Measurements from ENCODE around the gene PLSCR4. TPM values are rescaled to one million over a fixed set of nuclear protein-coding genes. Genes with fewer than 3 reads are reported as not detected.

PLSCR4 gene
- total and polyA plus RNA-seq, 4 donors, result 19.5 to 56.4 (median 34.9) TPM

DNA sequence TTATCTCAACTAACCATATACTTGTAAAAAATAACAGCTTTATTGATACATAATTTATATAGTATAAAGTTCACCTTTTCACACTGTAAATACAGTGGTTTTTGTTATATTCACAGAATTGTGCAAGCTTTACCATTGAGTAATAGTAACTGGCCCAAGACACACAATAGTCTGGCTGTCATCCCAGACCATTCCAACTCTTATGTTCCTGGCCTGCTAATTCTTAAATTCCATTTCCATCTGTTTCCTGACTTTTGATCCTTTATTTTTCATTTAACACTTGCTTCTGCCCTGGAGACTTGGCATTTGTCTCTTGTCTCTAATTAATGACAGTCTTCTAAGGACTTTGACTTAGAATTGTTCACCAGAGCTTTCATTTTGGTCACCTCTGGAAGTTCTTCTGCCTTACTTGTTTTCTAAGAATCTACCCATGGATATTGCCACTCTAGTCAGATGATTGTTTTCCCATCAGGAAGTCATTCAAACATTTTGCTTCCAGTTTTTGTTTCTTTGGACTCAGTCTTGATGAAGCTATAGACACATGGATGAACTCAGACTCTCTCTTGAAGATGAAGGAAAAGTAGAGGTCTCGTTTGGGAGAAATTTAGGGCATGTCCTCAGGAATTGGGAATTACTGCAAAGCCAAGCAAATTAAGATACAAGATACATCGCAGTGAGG lies 27.2 kb upstream of the PLSCR4 start:
- DNase-seq (ENCODE audit: low spot score), result no peak
- Histone ChIP-seq H3K4me3 (ENCODE audit: low read depth in 1 of 3, low read length in 3 of 3) (no peak overlapping the region), H3K4me1 (ENCODE audit: control insufficient read depth in 4 of 4, insufficient read depth in 4 of 4, low read length in 3 of 4) (peaks cover 0 to 11% (median 4%) of the 10 kb centered on the region in 4 donors), H3K9me3 (ENCODE audit: control insufficient read depth in 4 of 4, low read length in 3 of 4) (no peaks in the 10 kb centered on the region), H3K27me3 (ENCODE audit: control insufficient read depth in 4 of 4, insufficient read depth in 4 of 4, low read length in 3 of 4) (no peaks in the 10 kb centered on the region), H3K36me3 (ENCODE audit: control insufficient read depth in 4 of 4, insufficient read depth in 3 of 4, low read depth in 1 of 4, low read length in 3 of 4) (no peaks in the 10 kb centered on the region), H3K9ac (ENCODE audit: low read depth in 1 of 2, low read length in 2 of 2) (no peak overlapping the region), H3K27ac (ENCODE audit: low read depth in 1 of 2, low read length in 2 of 2) (no peak overlapping the region)
- 89% methylated on average over 2 of the region's 2 CpGs for WGBS
- TF ChIP-seq HNF4A (conservative IDR thresholded peaks at IDR 0.05) (peak; percentile 54 to 59), TAF1 (conservative IDR thresholded peaks at IDR 0.05) (no peak), JUND (IDR thresholded peaks at IDR 0.05) (peak in 1 of 2 donors; percentile 56), NR2F2 (IDR thresholded peaks at IDR 0.05) (peak; percentile 95), HNF4G (IDR thresholded peaks at IDR 0.05) (peak; percentile 15), SP1 (IDR thresholded peaks at IDR 0.05) (no peak), FOXA1 (IDR thresholded peaks at IDR 0.05) (no peak), GABPA (IDR thresholded peaks at IDR 0.05 in 1 of 2, conservative IDR thresholded peaks at IDR 0.05 in 1 of 2) (no peak), EGR1 (IDR thresholded peaks at IDR 0.05; ENCODE audit: low read depth in 2 of 2) (no peak), YY1 (IDR thresholded peaks at IDR 0.05) (peak; percentile 28), FOXA2 (IDR thresholded peaks at IDR 0.05) (peak; percentile 23), RXRA (IDR thresholded peaks at IDR 0.05) (peak; percentile 48 to 58), RAD21 (IDR thresholded peaks at IDR 0.05) (peak in 1 of 2 donors; percentile 21)
- TF ChIP-seq, protein P1, sequence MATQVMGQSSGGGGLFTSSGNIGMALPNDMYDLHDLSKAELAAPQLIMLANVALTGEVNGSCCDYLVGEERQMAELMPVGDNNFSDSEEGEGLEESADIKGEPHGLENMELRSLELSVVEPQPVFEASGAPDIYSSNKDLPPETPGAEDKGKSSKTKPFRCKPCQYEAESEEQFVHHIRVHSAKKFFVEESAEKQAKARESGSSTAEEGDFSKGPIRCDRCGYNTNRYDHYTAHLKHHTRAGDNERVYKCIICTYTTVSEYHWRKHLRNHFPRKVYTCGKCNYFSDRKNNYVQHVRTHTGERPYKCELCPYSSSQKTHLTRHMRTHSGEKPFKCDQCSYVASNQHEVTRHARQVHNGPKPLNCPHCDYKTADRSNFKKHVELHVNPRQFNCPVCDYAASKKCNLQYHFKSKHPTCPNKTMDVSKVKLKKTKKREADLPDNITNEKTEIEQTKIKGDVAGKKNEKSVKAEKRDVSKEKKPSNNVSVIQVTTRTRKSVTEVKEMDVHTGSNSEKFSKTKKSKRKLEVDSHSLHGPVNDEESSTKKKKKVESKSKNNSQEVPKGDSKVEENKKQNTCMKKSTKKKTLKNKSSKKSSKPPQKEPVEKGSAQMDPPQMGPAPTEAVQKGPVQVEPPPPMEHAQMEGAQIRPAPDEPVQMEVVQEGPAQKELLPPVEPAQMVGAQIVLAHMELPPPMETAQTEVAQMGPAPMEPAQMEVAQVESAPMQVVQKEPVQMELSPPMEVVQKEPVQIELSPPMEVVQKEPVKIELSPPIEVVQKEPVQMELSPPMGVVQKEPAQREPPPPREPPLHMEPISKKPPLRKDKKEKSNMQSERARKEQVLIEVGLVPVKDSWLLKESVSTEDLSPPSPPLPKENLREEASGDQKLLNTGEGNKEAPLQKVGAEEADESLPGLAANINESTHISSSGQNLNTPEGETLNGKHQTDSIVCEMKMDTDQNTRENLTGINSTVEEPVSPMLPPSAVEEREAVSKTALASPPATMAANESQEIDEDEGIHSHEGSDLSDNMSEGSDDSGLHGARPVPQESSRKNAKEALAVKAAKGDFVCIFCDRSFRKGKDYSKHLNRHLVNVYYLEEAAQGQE (IDR thresholded peaks at IDR 0.05), result no peak
- TF ChIP-seq, protein P2, sequence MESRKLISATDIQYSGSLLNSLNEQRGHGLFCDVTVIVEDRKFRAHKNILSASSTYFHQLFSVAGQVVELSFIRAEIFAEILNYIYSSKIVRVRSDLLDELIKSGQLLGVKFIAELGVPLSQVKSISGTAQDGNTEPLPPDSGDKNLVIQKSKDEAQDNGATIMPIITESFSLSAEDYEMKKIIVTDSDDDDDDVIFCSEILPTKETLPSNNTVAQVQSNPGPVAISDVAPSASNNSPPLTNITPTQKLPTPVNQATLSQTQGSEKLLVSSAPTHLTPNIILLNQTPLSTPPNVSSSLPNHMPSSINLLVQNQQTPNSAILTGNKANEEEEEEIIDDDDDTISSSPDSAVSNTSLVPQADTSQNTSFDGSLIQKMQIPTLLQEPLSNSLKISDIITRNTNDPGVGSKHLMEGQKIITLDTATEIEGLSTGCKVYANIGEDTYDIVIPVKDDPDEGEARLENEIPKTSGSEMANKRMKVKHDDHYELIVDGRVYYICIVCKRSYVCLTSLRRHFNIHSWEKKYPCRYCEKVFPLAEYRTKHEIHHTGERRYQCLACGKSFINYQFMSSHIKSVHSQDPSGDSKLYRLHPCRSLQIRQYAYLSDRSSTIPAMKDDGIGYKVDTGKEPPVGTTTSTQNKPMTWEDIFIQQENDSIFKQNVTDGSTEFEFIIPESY (IDR thresholded peaks at IDR 0.05), result peak; percentile 32
- TF ChIP-seq, protein P3, sequence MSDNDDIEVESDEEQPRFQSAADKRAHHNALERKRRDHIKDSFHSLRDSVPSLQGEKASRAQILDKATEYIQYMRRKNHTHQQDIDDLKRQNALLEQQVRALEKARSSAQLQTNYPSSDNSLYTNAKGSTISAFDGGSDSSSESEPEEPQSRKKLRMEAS (IDR thresholded peaks at IDR 0.05), result peak; percentile 48
- TF ChIP-seq, protein P4, sequence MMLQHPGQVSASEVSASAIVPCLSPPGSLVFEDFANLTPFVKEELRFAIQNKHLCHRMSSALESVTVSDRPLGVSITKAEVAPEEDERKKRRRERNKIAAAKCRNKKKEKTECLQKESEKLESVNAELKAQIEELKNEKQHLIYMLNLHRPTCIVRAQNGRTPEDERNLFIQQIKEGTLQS (IDR thresholded peaks at IDR 0.05), result no peak
- TF ChIP-seq, protein P5, sequence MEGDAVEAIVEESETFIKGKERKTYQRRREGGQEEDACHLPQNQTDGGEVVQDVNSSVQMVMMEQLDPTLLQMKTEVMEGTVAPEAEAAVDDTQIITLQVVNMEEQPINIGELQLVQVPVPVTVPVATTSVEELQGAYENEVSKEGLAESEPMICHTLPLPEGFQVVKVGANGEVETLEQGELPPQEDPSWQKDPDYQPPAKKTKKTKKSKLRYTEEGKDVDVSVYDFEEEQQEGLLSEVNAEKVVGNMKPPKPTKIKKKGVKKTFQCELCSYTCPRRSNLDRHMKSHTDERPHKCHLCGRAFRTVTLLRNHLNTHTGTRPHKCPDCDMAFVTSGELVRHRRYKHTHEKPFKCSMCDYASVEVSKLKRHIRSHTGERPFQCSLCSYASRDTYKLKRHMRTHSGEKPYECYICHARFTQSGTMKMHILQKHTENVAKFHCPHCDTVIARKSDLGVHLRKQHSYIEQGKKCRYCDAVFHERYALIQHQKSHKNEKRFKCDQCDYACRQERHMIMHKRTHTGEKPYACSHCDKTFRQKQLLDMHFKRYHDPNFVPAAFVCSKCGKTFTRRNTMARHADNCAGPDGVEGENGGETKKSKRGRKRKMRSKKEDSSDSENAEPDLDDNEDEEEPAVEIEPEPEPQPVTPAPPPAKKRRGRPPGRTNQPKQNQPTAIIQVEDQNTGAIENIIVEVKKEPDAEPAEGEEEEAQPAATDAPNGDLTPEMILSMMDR (IDR thresholded peaks at IDR 0.05; ENCODE audit: low read depth, low read length, missing input control), result no peak
